IMR-90 (cell line): ENCODE data around the gene PLXNA4.

Experiments used
- CTCF ChIP-seq: conservative IDR thresholded peaks from 2 replicates; pipeline ENCODE4 v1.5.1; 2012; ENCODE audit warnings: mild to moderate bottlenecking, low read depth, low read length, improper control_type of control experiment
- MAFK ChIP-seq: IDR thresholded peaks from 2 replicates; pipeline ENCODE4 v1.6.1; 2012; ENCODE audit warnings: low read depth, low read length, improper control_type of control experiment
- POLR2A ChIP-seq: IDR thresholded peaks from 2 replicates; pipeline ENCODE4 v1.6.1; 2012; ENCODE audit warnings: mild to moderate bottlenecking, low read depth, low read length
- TF ChIP-seq, protein P1 (sequence below): fragments of 150-350 bp; IDR thresholded peaks from 2 replicates; pipeline ENCODE4 v1.6.1; 2017; ENCODE audit warnings: mild to moderate bottlenecking, antibody characterized with exemption, low read length, low read depth

DNA sequence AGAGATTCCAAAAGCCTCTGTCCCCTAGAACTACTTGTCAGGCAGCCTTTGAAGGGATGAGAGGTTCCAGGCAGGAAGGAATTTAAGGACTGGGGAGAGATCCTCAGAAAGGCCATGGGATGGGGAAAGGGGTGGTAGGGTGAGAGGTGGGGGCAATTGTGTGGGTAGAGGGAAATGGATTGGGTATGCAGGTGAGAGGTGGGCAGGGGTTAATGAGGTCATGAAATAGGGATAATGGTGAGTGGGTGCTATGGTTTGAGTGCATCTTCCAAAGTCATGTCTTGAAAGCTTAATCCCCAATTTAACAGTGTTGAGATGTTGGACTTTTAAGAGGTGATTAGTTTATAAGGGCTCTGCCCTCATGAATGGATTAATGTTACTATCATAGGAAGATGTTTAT is 383.5 kb downstream of the PLXNA4 start:
- TF ChIP-seq CTCF (no peak), POLR2A (no peak), MAFK (no peak)
- TF ChIP-seq, protein P1, sequence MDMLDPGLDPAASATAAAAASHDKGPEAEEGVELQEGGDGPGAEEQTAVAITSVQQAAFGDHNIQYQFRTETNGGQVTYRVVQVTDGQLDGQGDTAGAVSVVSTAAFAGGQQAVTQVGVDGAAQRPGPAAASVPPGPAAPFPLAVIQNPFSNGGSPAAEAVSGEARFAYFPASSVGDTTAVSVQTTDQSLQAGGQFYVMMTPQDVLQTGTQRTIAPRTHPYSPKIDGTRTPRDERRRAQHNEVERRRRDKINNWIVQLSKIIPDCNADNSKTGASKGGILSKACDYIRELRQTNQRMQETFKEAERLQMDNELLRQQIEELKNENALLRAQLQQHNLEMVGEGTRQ: no peak
